K562 (cell line): ENCODE data around the gene CLDN7.

ENCODE experiments used
- CTCF ChIP-seq, 3 experiments: IDR thresholded peaks in 2 of 3; conservative IDR thresholded peaks in 1 of 3; 2 replicates each; pipeline ENCODE4 v1.5.1; 2011 to 2012; ENCODE audit warnings: low read length in 3 of 3, mild to moderate bottlenecking in 3 of 3, control low read depth in 2 of 3, improper control_type of control experiment in 1 of 3, inconsistent platforms in 1 of 3, low read depth in 1 of 3, mixed read lengths in 1 of 3, moderate library complexity in 1 of 3; ENCODE audit not compliant: insufficient read depth in 2 of 3
- GATAD2B ChIP-seq: fragments of 450-650 bp; IDR thresholded peaks from 2 replicates; pipeline ENCODE4 v1.6.1; 2017; ENCODE audit warnings: mild to moderate bottlenecking, borderline replicate concordance
- POLR2AphosphoS5 ChIP-seq: IDR thresholded peaks from 2 replicates; pipeline ENCODE4 v1.6.1; 2011; ENCODE audit warnings: mild to moderate bottlenecking, low read depth, low read length, moderate library complexity; ENCODE audit not compliant: control insufficient read depth, insufficient read depth
- STAT5A ChIP-seq: IDR thresholded peaks from 2 replicates; pipeline ENCODE4 v1.6.1; 2012; ENCODE audit warnings: low read length, inconsistent platforms, borderline replicate concordance
- TCFL5 ChIP-seq: fragments of 250-450 bp; sonication (Bioruptor Pico); conservative IDR thresholded peaks from 2 replicates; pipeline ENCODE4 v1.6.1; 2021; ENCODE audit warnings: mild to moderate bottlenecking, moderate library complexity, matching md5 sums
- ZBTB8A ChIP-seq: fragments of 450-650 bp; IDR thresholded peaks from 2 replicates; pipeline ENCODE4 v1.6.1; 2018; ENCODE audit warnings: mild to moderate bottlenecking, moderate library complexity; ENCODE audit not compliant: partially characterized antibody

- no peak for TF ChIP-seq GATAD2B
- TF ChIP-seq POLR2AphosphoS5: no peak
- no peak for TF ChIP-seq ZBTB8A
- no peak for TF ChIP-seq STAT5A
- no peak for TF ChIP-seq CTCF (IDR thresholded peaks at IDR 0.05 in 2 of 3, conservative IDR thresholded peaks at IDR 0.05 in 1 of 3; ENCODE audit: insufficient read depth in 2 of 3, low read depth in 1 of 3, low read length in 3 of 3)
- no peak for TF ChIP-seq TCFL5 (CRISPR knock-in tag)
Measured at GRCh38 chr17:7250695-7251627, 11.3 kb downstream of the CLDN7 start.
